Osteoblast (primary cell): ENCODE results near the gene ZNF607. TPM values are rescaled to one million over a fixed set of nuclear protein-coding genes. Genes with fewer than 3 reads are reported as not detected.

Experiments used
- small RNA-seq: library from RNA; depleted of rRNA; stranded (forward); fragments of <200 nt; gene quantifications from one replicate; pipeline ENCODE3, GENCODE V24; 2012
- total RNA-seq: library from RNA; depleted of rRNA; stranded (reverse); fragments of >200 nt; gene quantifications from 2 replicates; pipeline ENCODE4 v1.2.3, GENCODE V29; 2012

ZNF607 gene
- total RNA-seq, 1 donor: 3.6 TPM

Small RNAs within 50 kb of the gene (small RNA-seq; reads per million reads assigned to genes)
- not detected for gene SELENOKP1

Other genes starting within 250 kb of the ZNF607 start
- gene ZNF793, start 212.8 kb downstream of the ZNF607 start, total RNA-seq: 1.8 and 2.1 TPM in 2 replicates
- 5.6 and 6.2 TPM in 2 replicates for gene ZNF571, start 125.0 kb downstream of the ZNF607 start, total RNA-seq
- gene ZNF540, start 124.9 kb downstream of the ZNF607 start, total RNA-seq: 0.72 and 2.1 TPM in 2 replicates
- gene ZFP30, start 64.3 kb downstream of the ZNF607 start, total RNA-seq: 19.2 and 24.2 TPM in 2 replicates
- gene ZNF573, start 59.8 kb upstream of the ZNF607 start, total RNA-seq: 6.8 and 6.9 TPM in 2 replicates
- gene WDR87, start 186.8 kb upstream of the ZNF607 start, total RNA-seq: not detected in 2 replicates
- gene SIPA1L3, start 187.4 kb upstream of the ZNF607 start, total RNA-seq: 16.2 and 17.4 TPM in 2 replicates